Measurements from ENCODE around the gene MRPS2. TPM values are rescaled to one million over a fixed set of nuclear protein-coding genes. Genes with fewer than 3 reads are reported as not detected.

Gene MRPS2
- total RNA-seq, 3 donors from 2014 or later (not counting 1 experiment from before 2014, with no cell fraction given): 15.6 to 26.7 (median 24.7) TPM

- no peak overlapping the region for H3K4me3 ChIP-seq (ENCODE audit: low read length)
- WGBS (ENCODE audit: insufficient coverage): 93% methylated on average over 22 of the region's 23 CpGs
- no peaks in the 10 kb centered on the region for H3K4me1 ChIP-seq (ENCODE audit: control insufficient read depth, insufficient read depth, low read length)
- peaks cover 10% of the 10 kb centered on the region for H3K36me3 ChIP-seq (ENCODE audit: control insufficient read depth, insufficient read depth, low read length)
- no peak overlapping the region for H3K27ac Mint-ChIP-seq
- H3K9me3 ChIP-seq (ENCODE audit: control insufficient read depth, insufficient read depth, low read length): no peaks in the 10 kb centered on the region
- no peak for DNase-seq
- H3K27ac ChIP-seq (ENCODE audit: low read length): no peak overlapping the region
- intact Hi-C loops (cut with micrococcal nuclease): no loop called here
- H3K27me3 Mint-ChIP-seq (ENCODE audit: low read depth in 2 of 2): no peaks in the 10 kb centered on the region
- H3K36me3 Mint-ChIP-seq: peaks cover 10% of the 10 kb centered on the region
- no peak overlapping the region for H3K4me3 Mint-ChIP-seq
- no peaks in the 10 kb centered on the region for H3K27me3 ChIP-seq (ENCODE audit: control insufficient read depth, insufficient read depth, low read length)
- TF ChIP-seq, protein P1, sequence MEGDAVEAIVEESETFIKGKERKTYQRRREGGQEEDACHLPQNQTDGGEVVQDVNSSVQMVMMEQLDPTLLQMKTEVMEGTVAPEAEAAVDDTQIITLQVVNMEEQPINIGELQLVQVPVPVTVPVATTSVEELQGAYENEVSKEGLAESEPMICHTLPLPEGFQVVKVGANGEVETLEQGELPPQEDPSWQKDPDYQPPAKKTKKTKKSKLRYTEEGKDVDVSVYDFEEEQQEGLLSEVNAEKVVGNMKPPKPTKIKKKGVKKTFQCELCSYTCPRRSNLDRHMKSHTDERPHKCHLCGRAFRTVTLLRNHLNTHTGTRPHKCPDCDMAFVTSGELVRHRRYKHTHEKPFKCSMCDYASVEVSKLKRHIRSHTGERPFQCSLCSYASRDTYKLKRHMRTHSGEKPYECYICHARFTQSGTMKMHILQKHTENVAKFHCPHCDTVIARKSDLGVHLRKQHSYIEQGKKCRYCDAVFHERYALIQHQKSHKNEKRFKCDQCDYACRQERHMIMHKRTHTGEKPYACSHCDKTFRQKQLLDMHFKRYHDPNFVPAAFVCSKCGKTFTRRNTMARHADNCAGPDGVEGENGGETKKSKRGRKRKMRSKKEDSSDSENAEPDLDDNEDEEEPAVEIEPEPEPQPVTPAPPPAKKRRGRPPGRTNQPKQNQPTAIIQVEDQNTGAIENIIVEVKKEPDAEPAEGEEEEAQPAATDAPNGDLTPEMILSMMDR (IDR thresholded peaks at IDR 0.05): no peak
- peaks cover 4 to 5% of the 10 kb centered on the region in 2 donors for H3K9me3 Mint-ChIP-seq
- H3K4me1 Mint-ChIP-seq: peaks cover 9 to 11% of the 10 kb centered on the region in 2 donors
- ATAC-seq: no peak
Measured at GRCh38 chr9:135507104-135508035, 6.9 kb downstream of the MRPS2 start.

DNA sequence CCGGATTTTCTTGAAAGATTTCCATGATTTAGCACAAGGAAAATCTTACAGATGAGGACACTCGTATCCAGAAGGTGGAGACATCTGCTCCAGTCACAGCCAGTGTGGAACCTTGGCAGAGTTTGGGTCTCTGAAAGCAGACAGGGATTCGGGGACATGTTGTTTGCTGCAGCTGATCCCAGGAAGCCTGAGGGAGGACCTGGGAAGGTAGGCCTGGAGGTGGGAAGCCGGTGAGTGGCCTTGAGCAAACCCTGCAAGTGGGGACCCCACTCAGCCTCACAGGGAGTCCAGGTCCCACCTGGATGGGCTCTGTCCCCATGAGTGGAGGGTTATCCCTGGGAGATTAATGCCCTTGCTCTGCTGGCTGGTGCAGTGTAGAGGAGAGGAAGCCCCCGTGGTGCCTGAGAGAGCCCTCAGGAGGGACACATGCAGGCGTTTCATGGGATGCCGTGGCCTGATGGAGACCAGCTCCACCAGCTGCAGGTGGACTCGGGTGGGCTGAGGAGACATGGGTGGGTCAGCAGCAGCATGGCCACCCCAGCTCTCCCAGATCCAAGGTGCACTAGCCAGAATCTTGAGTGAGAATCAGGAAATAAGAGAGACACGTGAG, 7.8 kb downstream of the MRPS2 start:
- Mint-ChIP-seq H3K4me1 (peaks cover 5 to 9% of the 10 kb centered on the region in 2 donors), H3K9me3 (peaks cover 4 to 5% of the 10 kb centered on the region in 2 donors), H3K27me3 (ENCODE audit: low read depth in 2 of 2) (no peaks in the 10 kb centered on the region), H3K4me3 (no peak overlapping the region), H3K27ac (no peak overlapping the region), H3K36me3 (peaks cover 10% of the 10 kb centered on the region)
- TF ChIP-seq, protein P1 (IDR thresholded peaks at IDR 0.05): no peak
- Histone ChIP-seq H3K27ac (ENCODE audit: low read length) (no peak overlapping the region), H3K36me3 (ENCODE audit: control insufficient read depth, insufficient read depth, low read length) (peaks cover 9% of the 10 kb centered on the region), H3K4me1 (ENCODE audit: control insufficient read depth, insufficient read depth, low read length) (no peaks in the 10 kb centered on the region), H3K4me3 (ENCODE audit: low read length) (no peak overlapping the region), H3K9me3 (ENCODE audit: control insufficient read depth, insufficient read depth, low read length) (no peaks in the 10 kb centered on the region), H3K27me3 (ENCODE audit: control insufficient read depth, insufficient read depth, low read length) (no peaks in the 10 kb centered on the region)
- no peak for ATAC-seq
- DNase-seq: no peak
- intact Hi-C loops (cut with micrococcal nuclease): no loop called here
- 92% methylated on average over 9 of the region's 9 CpGs for WGBS (ENCODE audit: insufficient coverage)

DNA sequence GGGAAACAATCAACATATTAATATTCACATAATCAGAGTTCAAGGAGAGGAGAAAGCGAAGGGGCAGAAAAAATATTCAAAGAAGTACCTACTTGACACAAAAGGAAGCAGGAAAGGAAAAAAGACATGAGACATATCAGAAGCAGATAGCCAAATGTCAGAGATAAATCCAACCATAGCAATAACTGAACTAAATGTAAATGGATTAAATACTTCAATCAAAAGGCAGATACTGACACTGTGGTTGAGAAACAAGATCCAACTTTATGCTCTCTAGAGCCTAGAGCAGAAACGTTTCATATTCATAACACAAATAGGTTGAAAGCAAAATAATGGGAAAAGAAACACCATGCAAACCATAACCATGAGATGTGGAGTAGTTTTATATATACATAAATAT, 9.0 kb downstream of the MRPS2 start:
- DNase-seq (no peak), ATAC-seq (no peak)
- no peaks in the 10 kb centered on the region for H3K4me1 ChIP-seq (ENCODE audit: control insufficient read depth, insufficient read depth, low read length)
- intact Hi-C loops (cut with micrococcal nuclease): no loop called here
- no peak overlapping the region for H3K27ac ChIP-seq (ENCODE audit: low read length)
- H3K4me3 ChIP-seq (ENCODE audit: low read length): no peak overlapping the region
- H3K27me3 ChIP-seq (ENCODE audit: control insufficient read depth, insufficient read depth, low read length): no peaks in the 10 kb centered on the region
- H3K36me3 Mint-ChIP-seq: peaks cover 10% of the 10 kb centered on the region
- no peak overlapping the region for H3K4me3 Mint-ChIP-seq
- no CpG with 5 or more reads among the region's 2 CpGs for WGBS (ENCODE audit: insufficient coverage)
- peaks cover 4 to 5% of the 10 kb centered on the region in 2 donors for H3K9me3 Mint-ChIP-seq
- no peaks in the 10 kb centered on the region for H3K9me3 ChIP-seq (ENCODE audit: control insufficient read depth, insufficient read depth, low read length)
- peaks cover 3 to 7% of the 10 kb centered on the region in 2 donors for H3K4me1 Mint-ChIP-seq
- TF ChIP-seq, protein P1 (IDR thresholded peaks at IDR 0.05): no peak
- H3K36me3 ChIP-seq (ENCODE audit: control insufficient read depth, insufficient read depth, low read length): no peaks in the 10 kb centered on the region
- no peaks in the 10 kb centered on the region for H3K27me3 Mint-ChIP-seq (ENCODE audit: low read depth in 2 of 2)
- no peak overlapping the region for H3K27ac Mint-ChIP-seq

Measured in natural killer cell (primary cell).